ENCODE results near the gene RTN1.

GRCh38 chr14:59811073-59811472, 59.5 kb downstream of the RTN1 start:
- no peak for TF ChIP-seq RAD21 (CRISPR knock-in tag; conservative IDR thresholded peaks at IDR 0.05 in 1 of 2, IDR thresholded peaks at IDR 0.05 in 1 of 2)
- no peak for TF ChIP-seq ZNF232 (CRISPR knock-in tag; IDR thresholded peaks at IDR 0.05)
- TF ChIP-seq ZNF140 (CRISPR knock-in tag; IDR thresholded peaks at IDR 0.05) = no peak
- TF ChIP-seq POLR2A (conservative IDR thresholded peaks at IDR 0.05) = no peak
- no peak for TF ChIP-seq POLR2AphosphoS5 (IDR thresholded peaks at IDR 0.05; ENCODE audit: control insufficient read depth, insufficient read depth, low read depth, low read length)

Data from K562 (cell line).